GM19035 (cell line): ENCODE measurements around the gene MCM6.

Source experiments
- ATAC-seq: cut with Tn5 transposase; IDR thresholded peaks from one replicate; pipeline ENCODE4 v1.9.1; 2021; ENCODE audit not compliant: unreplicated experiment

The MCM6 gene

GRCh38 chr2:135863233-135863632 is 13.0 kb downstream of the MCM6 start:
- no peak for ATAC-seq

GRCh38 chr2:135862718-135863117 is 13.5 kb downstream of the MCM6 start:
- no peak for ATAC-seq

DNA sequence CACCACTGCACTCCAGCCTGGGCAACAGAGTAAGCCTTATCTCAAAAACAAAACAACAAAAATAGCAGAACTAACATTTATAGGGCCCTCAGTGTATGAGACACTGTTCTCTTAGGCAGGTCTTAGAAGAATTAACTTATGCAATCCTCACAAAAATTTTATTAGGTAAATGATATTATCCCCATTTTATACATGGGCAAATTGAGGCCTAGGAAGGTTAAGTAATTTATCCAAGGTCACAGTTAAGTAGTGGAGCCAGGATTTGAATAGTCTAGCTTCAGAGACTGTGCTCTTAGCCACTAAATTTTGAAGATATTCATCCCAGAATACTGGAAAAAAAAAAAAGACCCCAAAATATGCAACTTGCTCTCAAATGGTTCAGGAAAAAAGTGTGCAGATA is 22.8 kb downstream of the MCM6 start:
- no peak for ATAC-seq

- no peak for ATAC-seq
These were observed 24.4 kb downstream of the MCM6 start for GRCh38 chr2:135851858-135852257.

GRCh38 chr2:135850892-135851668 is 25.2 kb downstream of the MCM6 start:
- no peak for ATAC-seq

DNA sequence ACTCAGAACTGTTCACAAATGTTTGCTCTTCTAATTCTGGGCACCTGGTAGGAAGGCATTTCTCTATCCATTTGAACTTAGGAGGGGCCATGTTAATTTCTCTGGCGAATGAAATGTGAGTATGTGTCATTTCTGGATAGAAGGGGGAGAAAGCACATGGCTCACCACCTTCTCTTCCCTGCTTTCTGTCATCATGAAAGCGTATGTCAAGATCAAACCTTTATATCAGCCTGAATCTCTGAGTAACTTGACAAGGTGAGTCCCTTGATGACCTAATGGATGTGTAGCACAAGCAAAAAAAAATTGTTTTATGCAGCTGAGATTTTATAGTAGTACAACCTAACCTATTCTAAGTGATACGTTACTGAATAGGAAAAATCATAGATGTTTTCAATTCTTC is 27.2 kb downstream of the MCM6 start:
- ATAC-seq: no peak

GRCh38 chr2:135845997-135846396 is 30.2 kb downstream of the MCM6 start:
- ATAC-seq: no peak

DNA sequence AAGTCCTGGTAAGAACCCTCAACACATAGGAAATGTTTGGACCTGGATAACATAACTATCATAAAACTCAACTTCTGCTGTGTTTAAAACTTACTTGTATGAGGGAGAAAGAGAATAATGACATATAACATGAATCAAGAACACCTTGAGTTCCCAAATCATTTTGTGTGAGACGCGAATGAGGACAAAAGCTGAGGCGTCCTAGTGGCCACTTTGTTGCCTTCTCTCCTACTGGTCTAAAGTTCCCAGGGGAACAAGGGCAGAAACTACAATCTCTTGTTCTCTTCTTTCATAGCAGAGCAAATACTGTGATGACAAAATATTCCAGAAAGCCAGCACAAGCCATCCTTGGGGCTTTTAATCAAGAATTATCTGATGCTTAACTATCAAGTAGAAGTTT is 31.0 kb downstream of the MCM6 start:
- no peak for ATAC-seq

- ATAC-seq: no peak
These were observed 31.8 kb downstream of the MCM6 start for GRCh38 chr2:135844301-135844895.

- no peak for ATAC-seq
These were observed 32.6 kb downstream of the MCM6 start for GRCh38 chr2:135843671-135844070.

DNA sequence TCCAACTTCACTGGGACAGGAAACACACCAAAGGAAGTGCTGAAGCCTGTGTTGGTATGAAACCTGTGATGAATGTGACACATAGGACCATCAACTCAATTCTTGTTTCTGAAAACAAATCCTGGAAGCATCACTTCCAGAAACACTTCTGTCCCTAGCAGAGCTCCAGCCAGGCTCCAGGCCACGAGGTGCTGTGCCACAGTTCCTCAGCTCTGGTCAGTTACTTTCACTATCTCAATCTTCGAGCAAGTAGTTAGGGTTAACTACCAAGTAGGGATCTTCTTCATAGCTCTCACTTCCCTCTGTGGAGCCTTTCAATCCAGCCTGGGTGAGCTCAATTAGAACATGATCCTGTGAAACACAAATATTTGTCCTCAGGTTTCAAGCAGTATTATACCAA is 35.6 kb downstream of the MCM6 start:
- no peak for ATAC-seq

GRCh38 chr2:135839713-135840112 is 36.5 kb downstream of the MCM6 start:
- no peak for ATAC-seq

DNA sequence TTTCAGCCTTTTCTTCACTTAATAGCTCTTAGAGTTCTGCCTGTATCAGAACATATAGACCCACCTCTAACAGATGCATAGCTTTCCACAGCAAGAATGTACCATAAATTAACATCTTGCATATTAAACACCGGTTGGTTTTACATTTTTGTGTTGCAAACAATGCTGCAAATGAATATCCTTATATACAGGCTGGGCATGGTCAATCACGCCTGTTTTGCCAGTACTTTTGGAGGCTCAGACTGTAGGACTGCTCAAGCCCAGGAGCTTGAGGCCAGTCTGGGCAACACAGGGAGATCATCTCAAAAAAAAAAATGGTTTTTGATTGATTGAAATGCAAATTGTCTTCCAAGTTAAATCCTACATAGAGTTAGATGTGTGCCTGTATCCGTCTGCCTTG is 37.7 kb downstream of the MCM6 start:
- ATAC-seq: no peak

- no peak for ATAC-seq
These were observed 39.5 kb downstream of the MCM6 start, which contains the start of gene LCT for GRCh38 chr2:135836596-135837270. Gene LCT (minus strand): TSS chr2:135837184. CDS start chr2:135837169, 15 bp downstream.

DNA sequence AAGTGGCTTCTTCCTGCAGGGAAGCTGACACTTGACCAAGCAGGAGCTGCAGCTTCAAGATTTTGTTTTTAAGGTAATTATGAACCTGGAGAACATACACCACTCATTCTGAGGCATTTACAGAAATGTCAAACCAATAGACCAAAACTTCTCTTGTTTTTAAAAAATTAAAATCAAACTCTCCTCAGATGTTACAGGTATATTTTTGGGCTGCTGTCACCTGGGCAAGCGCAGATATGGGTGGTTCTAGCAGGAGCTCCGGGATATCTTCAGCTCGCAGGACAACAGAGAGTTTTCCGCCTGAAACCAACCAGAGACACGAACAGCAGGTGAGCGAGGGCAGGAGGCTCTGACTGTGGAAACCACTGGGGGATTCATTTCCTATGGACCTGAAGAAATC is 43.4 kb downstream of the MCM6 start:
- no peak for ATAC-seq

- ATAC-seq: no peak
These were observed 44.9 kb downstream of the MCM6 start for GRCh38 chr2:135831180-135831812.

DNA sequence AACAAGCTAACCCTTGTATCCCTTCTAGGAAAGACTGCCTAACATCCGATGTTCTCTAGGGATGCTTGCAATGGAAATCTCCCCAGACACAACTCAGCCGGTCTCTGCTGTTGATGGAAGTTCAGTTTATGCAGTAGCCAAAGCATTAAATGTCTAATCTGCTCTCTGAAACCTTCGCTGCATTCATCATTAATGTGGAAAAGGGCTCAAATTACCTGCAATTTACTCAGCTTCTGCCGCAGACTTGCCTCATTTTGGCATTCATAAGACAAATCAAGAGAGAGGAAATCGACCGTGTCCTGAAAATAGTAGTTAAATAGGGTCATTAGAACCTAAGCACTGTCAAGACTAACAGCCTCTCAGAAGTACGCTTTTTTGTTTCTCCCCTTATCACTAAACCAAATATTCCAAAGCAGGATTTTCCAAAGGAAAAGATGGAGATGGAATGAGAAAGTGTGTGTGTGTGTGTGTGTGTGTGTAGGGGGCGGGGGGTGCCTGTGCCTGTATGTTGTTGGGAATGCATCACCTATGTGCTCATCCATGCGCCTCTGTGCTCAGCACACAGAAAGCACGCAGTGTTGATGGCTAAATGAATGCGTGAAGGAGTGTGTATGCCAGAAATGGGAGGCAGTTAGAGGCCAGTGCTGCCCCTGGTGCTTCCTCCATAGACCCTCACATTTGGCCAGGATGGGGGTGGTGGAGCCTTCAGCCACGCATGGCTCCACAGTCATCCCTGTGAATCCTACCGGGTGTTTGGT is 46.7 kb downstream of the MCM6 start:
- ATAC-seq: no peak

DNA sequence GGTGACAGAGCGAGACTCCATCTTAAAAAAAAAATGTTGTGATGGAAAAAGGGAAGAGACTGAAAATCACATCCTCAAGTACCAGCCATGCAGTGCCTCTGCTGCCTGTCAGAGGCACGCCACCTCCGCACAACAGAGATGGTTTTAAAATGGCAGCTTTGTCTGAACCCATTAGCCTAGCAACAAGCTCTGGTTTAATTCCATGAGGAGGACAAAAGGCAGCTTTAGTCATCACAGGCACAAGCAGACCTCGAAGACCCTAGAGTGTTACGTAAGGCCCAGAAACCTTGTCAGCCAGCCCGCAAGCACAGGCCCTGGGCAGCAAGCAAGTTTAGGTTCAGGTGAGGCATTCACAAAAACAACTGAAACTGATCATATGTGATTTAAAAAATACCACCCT is 49.7 kb downstream of the MCM6 start:
- ATAC-seq: no peak

DNA sequence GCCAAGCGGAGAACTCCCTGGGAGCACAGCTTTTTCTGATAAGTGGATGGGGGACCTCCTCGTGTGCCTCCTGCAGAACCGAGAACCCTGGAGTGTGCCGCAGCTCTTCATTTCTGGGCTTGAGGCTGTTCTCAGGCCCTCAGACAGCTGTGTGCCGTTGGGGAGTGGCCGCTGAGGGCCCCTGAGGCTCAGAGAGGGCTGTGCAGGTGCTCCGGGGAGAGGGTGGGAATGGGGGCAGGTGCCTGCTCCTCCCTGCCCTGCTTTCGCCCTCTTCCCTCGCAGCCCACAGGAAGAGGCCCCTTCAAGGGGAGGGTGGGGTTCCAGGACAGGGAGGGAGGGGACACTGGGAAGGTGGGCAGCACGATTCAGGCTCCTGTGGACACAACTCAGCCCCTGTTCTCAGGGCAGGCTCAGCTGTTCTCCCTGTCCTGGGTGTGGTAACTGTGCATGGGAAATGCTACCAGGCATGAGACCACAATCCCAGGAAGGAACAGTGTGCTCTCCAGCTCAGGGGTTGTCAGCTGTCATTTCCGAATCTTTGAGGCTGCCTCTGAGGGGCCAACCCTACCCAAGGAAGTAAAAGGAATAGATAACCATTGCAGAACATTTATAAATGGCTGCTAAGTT is 50.6 kb downstream of the MCM6 start:
- no peak for ATAC-seq

- no peak for ATAC-seq
These were observed 51.1 kb downstream of the MCM6 start for GRCh38 chr2:135825131-135825530.

GRCh38 chr2:135822855-135823254 is 53.4 kb downstream of the MCM6 start:
- no peak for ATAC-seq
